Liver (tissue), 10 donors: ENCODE results near the gene HDAC3. TPM values are rescaled to one million over a fixed set of nuclear protein-coding genes. Genes with fewer than 3 reads are reported as not detected.

ENCODE experiments used
- DNase-seq: peaks from one replicate; pipeline ENCODE4 v3.0.0-alpha.2; 2017; ENCODE audit warnings: low spot score
- H3K27ac ChIP-seq, 2 donors: one replicate each; pipeline ENCODE4 v1.7.0; 2013; ENCODE audit warnings: inconsistent platforms in 2 of 2, low read length in 2 of 2, control low read depth in 1 of 2, low read depth in 1 of 2, mild to moderate bottlenecking in 1 of 2
- H3K27me3 ChIP-seq, 4 donors: one replicate each; pipeline versions ENCODE4 v1.6.1 to v1.7.0; 2013; ENCODE audit warnings: low read length in 3 of 4, inconsistent platforms in 1 of 4, mild to moderate bottlenecking in 1 of 4, moderate library complexity in 1 of 4; ENCODE audit not compliant: control insufficient read depth in 4 of 4, insufficient read depth in 4 of 4
- H3K36me3 ChIP-seq, 4 donors: one replicate each; pipeline versions ENCODE4 v1.6.1 to v1.7.0; 2013; ENCODE audit warnings: low read length in 3 of 4, mild to moderate bottlenecking in 3 of 4, low read depth in 1 of 4, moderate library complexity in 1 of 4; ENCODE audit not compliant: control insufficient read depth in 4 of 4, insufficient read depth in 3 of 4
- H3K4me1 ChIP-seq, 4 donors: one replicate each; pipeline versions ENCODE4 v1.6.1 to v1.7.0; 2013; ENCODE audit warnings: low read length in 3 of 4, mild to moderate bottlenecking in 3 of 4, moderate library complexity in 1 of 4; ENCODE audit not compliant: control insufficient read depth in 4 of 4, insufficient read depth in 4 of 4
- H3K4me3 ChIP-seq, 3 donors: one replicate each; pipeline versions ENCODE4 v1.6.1 to v1.7.0; 2013; ENCODE audit warnings: low read length in 3 of 3, control low read depth in 1 of 3, low read depth in 1 of 3, mild to moderate bottlenecking in 1 of 3
- H3K9ac ChIP-seq, 2 donors: one replicate each; pipeline ENCODE4 v1.7.0; 2013; ENCODE audit warnings: low read length in 2 of 2, mild to moderate bottlenecking in 2 of 2, moderate library complexity in 2 of 2, control low read depth in 1 of 2, low read depth in 1 of 2
- H3K9me3 ChIP-seq, 4 donors: one replicate each; pipeline versions ENCODE4 v1.6.1 to v1.7.0; 2013; ENCODE audit warnings: low read length in 3 of 4; ENCODE audit not compliant: control insufficient read depth in 4 of 4
- EGR1 ChIP-seq, 2 donors: IDR thresholded peaks; 2 replicates each; pipeline ENCODE4 v1.6.1; 2016 to 2018; ENCODE audit warnings: antibody characterized with exemption in 2 of 2, low read depth in 2 of 2
- FOXA1 ChIP-seq: IDR thresholded peaks from 2 replicates; pipeline ENCODE4 v1.6.1; 2016; ENCODE audit warnings: antibody characterized with exemption
- FOXA2 ChIP-seq: IDR thresholded peaks from 2 replicates; pipeline ENCODE4 v1.6.1; 2016; ENCODE audit warnings: antibody characterized with exemption
- GABPA ChIP-seq, 2 donors: IDR thresholded peaks in 1 of 2; conservative IDR thresholded peaks in 1 of 2; 2 replicates each; pipeline ENCODE4 v1.6.1; 2016; ENCODE audit warnings: antibody characterized with exemption in 2 of 2, mild to moderate bottlenecking in 1 of 2, moderate library complexity in 1 of 2
- HNF4A ChIP-seq, 2 donors: conservative IDR thresholded peaks; 2 replicates each; pipeline ENCODE4 v1.6.1; 2016; ENCODE audit warnings: antibody characterized with exemption in 2 of 2, mild to moderate bottlenecking in 2 of 2
- HNF4G ChIP-seq: IDR thresholded peaks from 2 replicates; pipeline ENCODE4 v1.6.1; 2016; ENCODE audit warnings: antibody characterized with exemption
- JUND ChIP-seq, 2 donors: IDR thresholded peaks; 2 replicates each; pipeline ENCODE4 v1.6.1; 2016; ENCODE audit warnings: antibody characterized with exemption in 2 of 2
- NR2F2 ChIP-seq: IDR thresholded peaks from 2 replicates; pipeline ENCODE4 v1.6.1; 2016; ENCODE audit warnings: antibody characterized with exemption
- RAD21 ChIP-seq, 2 donors: IDR thresholded peaks; 2 replicates each; pipeline ENCODE4 v1.6.1; 2016; ENCODE audit warnings: antibody characterized with exemption in 2 of 2, mild to moderate bottlenecking in 2 of 2
- RXRA ChIP-seq, 2 donors: IDR thresholded peaks; 2 replicates each; pipeline ENCODE4 v1.6.1; 2017 to 2018; ENCODE audit warnings: antibody characterized with exemption in 2 of 2, mild to moderate bottlenecking in 1 of 2
- SP1 ChIP-seq: IDR thresholded peaks from 2 replicates; pipeline ENCODE4 v1.6.1; 2018; ENCODE audit warnings: antibody characterized with exemption, mild to moderate bottlenecking
- TAF1 ChIP-seq: conservative IDR thresholded peaks from 2 replicates; pipeline ENCODE4 v1.6.1; 2016; ENCODE audit warnings: antibody characterized with exemption, mild to moderate bottlenecking
- YY1 ChIP-seq: IDR thresholded peaks from 2 replicates; pipeline ENCODE4 v1.6.1; 2016; ENCODE audit warnings: antibody characterized with exemption, mild to moderate bottlenecking
- WGBS: extraction: QIAGEN DNeasy Blood & Tissue Kit; methylation state at CpG from one replicate; pipeline ENCODE4 v1.1.7; 2013; 5-methylcytosine and 5-hydroxymethylcytosine counted together
- polyA plus RNA-seq, 2 donors: library from polyadenylated mRNA; stranded (reverse) in 1 of 2; unstranded in 1 of 2; fragments of 200-250 nt in 1 of 2; fragments of >200 nt in 1 of 2; fragmentation: Nextera tagmentation in 1 of 2; extraction: Ambion mirVana in 1 of 2; gene quantifications; one replicate each; pipeline versions ENCODE4 v1.2.1 to v1.2.3, GENCODE V29; 2013 to 2015
- small RNA-seq: library from RNA; depleted of rRNA; stranded (forward); fragments of <200 nt; gene quantifications from one replicate; pipeline ENCODE3, GENCODE V24; 2014
- total RNA-seq, 2 donors: library from RNA; depleted of rRNA; stranded (reverse); fragments of >200 nt; gene quantifications; one replicate each; pipeline ENCODE4 v1.2.3, GENCODE V29; 2014
- TF ChIP-seq, protein P1 (sequence below): IDR thresholded peaks from 2 replicates; pipeline ENCODE4 v1.6.1; 2016; ENCODE audit warnings: antibody characterized with exemption
- TF ChIP-seq, protein P2 (sequence below): fragments of 150-350 bp; IDR thresholded peaks from 2 replicates; pipeline ENCODE4 v1.5.1; 2017; ENCODE audit warnings: improper control_type of control experiment, low read depth, low read length; ENCODE audit not compliant: missing input control
- TF ChIP-seq, protein P3 (sequence below): IDR thresholded peaks from 2 replicates; pipeline ENCODE4 v1.6.1; 2016; ENCODE audit warnings: antibody characterized with exemption, mild to moderate bottlenecking
- TF ChIP-seq, protein P4 (sequence below): IDR thresholded peaks from 2 replicates; pipeline ENCODE4 v1.6.1; 2016; ENCODE audit warnings: antibody characterized with exemption
- TF ChIP-seq, protein P5 (sequence below): IDR thresholded peaks from 2 replicates; pipeline ENCODE4 v1.6.1; 2016; ENCODE audit warnings: antibody characterized with exemption
- donor health status: healthy.
- donor health status: healthy.
- donor health status: healthy.
- donor health status: healthy.
- donor health status: healthy.

HDAC3 gene
- total and polyA plus RNA-seq, 4 donors, result 20.1 to 45.3 (median 35.1) TPM

DNA sequence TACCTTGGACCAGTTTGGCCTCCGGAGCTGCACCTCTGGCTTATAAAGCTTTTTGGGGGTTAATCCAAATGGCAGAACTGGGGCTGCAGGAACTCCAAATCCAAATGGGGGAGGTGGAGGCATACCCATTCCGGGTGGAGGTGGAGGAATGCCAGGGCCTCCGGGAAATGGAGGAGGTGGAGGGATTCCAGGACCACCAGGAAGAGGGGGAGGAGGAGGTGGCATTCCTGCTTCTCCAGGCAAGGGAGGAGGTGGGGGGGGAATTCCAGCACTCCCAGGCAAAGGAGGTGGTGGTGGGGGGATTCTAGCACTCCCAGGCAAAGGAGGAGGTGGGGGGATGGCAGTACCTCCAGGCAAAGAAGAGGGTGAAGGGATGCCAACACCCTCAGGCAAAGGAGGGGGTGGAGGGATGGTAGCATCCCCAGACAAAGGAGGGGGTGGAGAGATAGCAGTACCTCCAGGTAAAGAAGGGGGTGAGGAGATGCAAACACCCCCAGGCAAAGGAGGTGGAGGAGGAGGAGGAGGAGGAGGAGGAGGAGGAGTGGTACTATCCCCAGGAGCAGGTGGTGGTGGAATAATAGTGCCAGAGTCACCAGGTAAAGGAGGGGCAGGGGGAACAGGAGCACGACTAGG is 63.0 kb downstream of the HDAC3 start:
- no peak overlapping the region for H3K9ac ChIP-seq
- no peak for DNase-seq
- H3K27me3 ChIP-seq, result no peaks in the 10 kb centered on the region
- H3K36me3 ChIP-seq, result peaks cover 14 to 79% (median 75%) of the 10 kb centered on the region in 4 donors
- H3K4me3 ChIP-seq, result no peak overlapping the region
- 93% methylated on average over 4 of the region's 4 CpGs for WGBS
- H3K4me1 ChIP-seq, result no peaks in the 10 kb centered on the region
- H3K27ac ChIP-seq, result no peak overlapping the region
- no peak for TF ChIP-seq SP1
- TF ChIP-seq, protein P1, sequence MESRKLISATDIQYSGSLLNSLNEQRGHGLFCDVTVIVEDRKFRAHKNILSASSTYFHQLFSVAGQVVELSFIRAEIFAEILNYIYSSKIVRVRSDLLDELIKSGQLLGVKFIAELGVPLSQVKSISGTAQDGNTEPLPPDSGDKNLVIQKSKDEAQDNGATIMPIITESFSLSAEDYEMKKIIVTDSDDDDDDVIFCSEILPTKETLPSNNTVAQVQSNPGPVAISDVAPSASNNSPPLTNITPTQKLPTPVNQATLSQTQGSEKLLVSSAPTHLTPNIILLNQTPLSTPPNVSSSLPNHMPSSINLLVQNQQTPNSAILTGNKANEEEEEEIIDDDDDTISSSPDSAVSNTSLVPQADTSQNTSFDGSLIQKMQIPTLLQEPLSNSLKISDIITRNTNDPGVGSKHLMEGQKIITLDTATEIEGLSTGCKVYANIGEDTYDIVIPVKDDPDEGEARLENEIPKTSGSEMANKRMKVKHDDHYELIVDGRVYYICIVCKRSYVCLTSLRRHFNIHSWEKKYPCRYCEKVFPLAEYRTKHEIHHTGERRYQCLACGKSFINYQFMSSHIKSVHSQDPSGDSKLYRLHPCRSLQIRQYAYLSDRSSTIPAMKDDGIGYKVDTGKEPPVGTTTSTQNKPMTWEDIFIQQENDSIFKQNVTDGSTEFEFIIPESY, result no peak
- TF ChIP-seq, protein P2, sequence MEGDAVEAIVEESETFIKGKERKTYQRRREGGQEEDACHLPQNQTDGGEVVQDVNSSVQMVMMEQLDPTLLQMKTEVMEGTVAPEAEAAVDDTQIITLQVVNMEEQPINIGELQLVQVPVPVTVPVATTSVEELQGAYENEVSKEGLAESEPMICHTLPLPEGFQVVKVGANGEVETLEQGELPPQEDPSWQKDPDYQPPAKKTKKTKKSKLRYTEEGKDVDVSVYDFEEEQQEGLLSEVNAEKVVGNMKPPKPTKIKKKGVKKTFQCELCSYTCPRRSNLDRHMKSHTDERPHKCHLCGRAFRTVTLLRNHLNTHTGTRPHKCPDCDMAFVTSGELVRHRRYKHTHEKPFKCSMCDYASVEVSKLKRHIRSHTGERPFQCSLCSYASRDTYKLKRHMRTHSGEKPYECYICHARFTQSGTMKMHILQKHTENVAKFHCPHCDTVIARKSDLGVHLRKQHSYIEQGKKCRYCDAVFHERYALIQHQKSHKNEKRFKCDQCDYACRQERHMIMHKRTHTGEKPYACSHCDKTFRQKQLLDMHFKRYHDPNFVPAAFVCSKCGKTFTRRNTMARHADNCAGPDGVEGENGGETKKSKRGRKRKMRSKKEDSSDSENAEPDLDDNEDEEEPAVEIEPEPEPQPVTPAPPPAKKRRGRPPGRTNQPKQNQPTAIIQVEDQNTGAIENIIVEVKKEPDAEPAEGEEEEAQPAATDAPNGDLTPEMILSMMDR, result no peak
- TF ChIP-seq, protein P3, sequence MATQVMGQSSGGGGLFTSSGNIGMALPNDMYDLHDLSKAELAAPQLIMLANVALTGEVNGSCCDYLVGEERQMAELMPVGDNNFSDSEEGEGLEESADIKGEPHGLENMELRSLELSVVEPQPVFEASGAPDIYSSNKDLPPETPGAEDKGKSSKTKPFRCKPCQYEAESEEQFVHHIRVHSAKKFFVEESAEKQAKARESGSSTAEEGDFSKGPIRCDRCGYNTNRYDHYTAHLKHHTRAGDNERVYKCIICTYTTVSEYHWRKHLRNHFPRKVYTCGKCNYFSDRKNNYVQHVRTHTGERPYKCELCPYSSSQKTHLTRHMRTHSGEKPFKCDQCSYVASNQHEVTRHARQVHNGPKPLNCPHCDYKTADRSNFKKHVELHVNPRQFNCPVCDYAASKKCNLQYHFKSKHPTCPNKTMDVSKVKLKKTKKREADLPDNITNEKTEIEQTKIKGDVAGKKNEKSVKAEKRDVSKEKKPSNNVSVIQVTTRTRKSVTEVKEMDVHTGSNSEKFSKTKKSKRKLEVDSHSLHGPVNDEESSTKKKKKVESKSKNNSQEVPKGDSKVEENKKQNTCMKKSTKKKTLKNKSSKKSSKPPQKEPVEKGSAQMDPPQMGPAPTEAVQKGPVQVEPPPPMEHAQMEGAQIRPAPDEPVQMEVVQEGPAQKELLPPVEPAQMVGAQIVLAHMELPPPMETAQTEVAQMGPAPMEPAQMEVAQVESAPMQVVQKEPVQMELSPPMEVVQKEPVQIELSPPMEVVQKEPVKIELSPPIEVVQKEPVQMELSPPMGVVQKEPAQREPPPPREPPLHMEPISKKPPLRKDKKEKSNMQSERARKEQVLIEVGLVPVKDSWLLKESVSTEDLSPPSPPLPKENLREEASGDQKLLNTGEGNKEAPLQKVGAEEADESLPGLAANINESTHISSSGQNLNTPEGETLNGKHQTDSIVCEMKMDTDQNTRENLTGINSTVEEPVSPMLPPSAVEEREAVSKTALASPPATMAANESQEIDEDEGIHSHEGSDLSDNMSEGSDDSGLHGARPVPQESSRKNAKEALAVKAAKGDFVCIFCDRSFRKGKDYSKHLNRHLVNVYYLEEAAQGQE, result no peak
- no peak for TF ChIP-seq TAF1
- TF ChIP-seq NR2F2, result no peak
- no peak for TF ChIP-seq HNF4G
- TF ChIP-seq YY1, result no peak
- TF ChIP-seq FOXA2, result no peak
- TF ChIP-seq RAD21 (IDR thresholded peaks at IDR 0.05), result no peak
- TF ChIP-seq, protein P4, sequence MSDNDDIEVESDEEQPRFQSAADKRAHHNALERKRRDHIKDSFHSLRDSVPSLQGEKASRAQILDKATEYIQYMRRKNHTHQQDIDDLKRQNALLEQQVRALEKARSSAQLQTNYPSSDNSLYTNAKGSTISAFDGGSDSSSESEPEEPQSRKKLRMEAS, result no peak
- no peak for TF ChIP-seq JUND (IDR thresholded peaks at IDR 0.05)
- no peak for TF ChIP-seq GABPA (IDR thresholded peaks at IDR 0.05 in 1 of 2, conservative IDR thresholded peaks at IDR 0.05 in 1 of 2)
- no peak for TF ChIP-seq FOXA1
- no peak for TF ChIP-seq EGR1 (IDR thresholded peaks at IDR 0.05; ENCODE audit: low read depth in 2 of 2)
- no peak for TF ChIP-seq RXRA (IDR thresholded peaks at IDR 0.05)
- TF ChIP-seq, protein P5, sequence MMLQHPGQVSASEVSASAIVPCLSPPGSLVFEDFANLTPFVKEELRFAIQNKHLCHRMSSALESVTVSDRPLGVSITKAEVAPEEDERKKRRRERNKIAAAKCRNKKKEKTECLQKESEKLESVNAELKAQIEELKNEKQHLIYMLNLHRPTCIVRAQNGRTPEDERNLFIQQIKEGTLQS, result no peak
- no peak for TF ChIP-seq HNF4A (conservative IDR thresholded peaks at IDR 0.05)
- H3K9me3 ChIP-seq, result no peaks in the 10 kb centered on the region

Small RNAs within 50 kb of the gene (small RNA-seq; reads per million reads assigned to genes)
- not detected for gene RPS27AP10

Other genes with a start within 250 kb of the HDAC3 start
- 1 to 10 TPM; 1.7 to 2.8 TPM for gene PCDHGB4, start 249.2 kb downstream of the HDAC3 start, total RNA-seq
- gene PCDHGB4, start 249.2 kb downstream of the HDAC3 start, polyA plus RNA-seq, result 1 to 10 TPM in 1 of 2 donors, under 1 TPM in 1; 0.76 to 1.4 TPM
- gene PCDHGA8, start 244.2 kb downstream of the HDAC3 start, total RNA-seq, result under 1 TPM; 0.14 to 0.75 TPM
- gene PCDHGA8, start 244.2 kb downstream of the HDAC3 start, polyA plus RNA-seq, result under 1 TPM; 0.02 to 0.13 TPM
- gene PCDHGB5, start 238.9 kb downstream of the HDAC3 start, total RNA-seq, result 1 to 10 TPM; 2.5 to 3.8 TPM
- gene PCDHGB5, start 238.9 kb downstream of the HDAC3 start, polyA plus RNA-seq, result 1 to 10 TPM in 1 of 2 donors, under 1 TPM in 1; 0.76 to 2.0 TPM
- 1 to 10 TPM in 1 of 2 donors, under 1 TPM in 1; 0.51 to 2.8 TPM for gene PCDHGA9, start 234.1 kb downstream of the HDAC3 start, total RNA-seq
- gene PCDHGA9, start 234.1 kb downstream of the HDAC3 start, polyA plus RNA-seq, result under 1 TPM; 0.11 to 0.63 TPM
- 1 to 10 TPM; 1.4 to 2.8 TPM for gene PCDHGB6, start 228.8 kb downstream of the HDAC3 start, total RNA-seq
- 1 to 10 TPM in 1 of 2 donors, under 1 TPM in 1; 0.53 to 1.8 TPM for gene PCDHGB6, start 228.8 kb downstream of the HDAC3 start, polyA plus RNA-seq
- 1 to 10 TPM; 2.0 to 3.9 TPM for gene PCDHGA10, start 223.9 kb downstream of the HDAC3 start, total RNA-seq
- 1 to 10 TPM; 1.2 to 1.3 TPM for gene PCDHGA10, start 223.9 kb downstream of the HDAC3 start, polyA plus RNA-seq
- gene PCDHGB7, start 219.2 kb downstream of the HDAC3 start, total RNA-seq, result 1 to 10 TPM; 1.6 to 3.1 TPM
- under 1 TPM; 0.74 to 0.78 TPM for gene PCDHGB7, start 219.2 kb downstream of the HDAC3 start, polyA plus RNA-seq
- gene PCDHGA11, start 215.8 kb downstream of the HDAC3 start, total RNA-seq, result 1 to 10 TPM in 1 of 2 donors, under 1 TPM in 1; 0.75 to 2.5 TPM
- under 1 TPM; 0.22 to 0.25 TPM for gene PCDHGA11, start 215.8 kb downstream of the HDAC3 start, polyA plus RNA-seq
- 1 to 10 TPM in 1 of 2 donors, under 1 TPM in 1; 0.37 to 1.9 TPM for gene PCDHGA12, start 206.3 kb downstream of the HDAC3 start, total RNA-seq
- gene PCDHGA12, start 206.3 kb downstream of the HDAC3 start, polyA plus RNA-seq, result under 1 TPM; 0.39 to 0.74 TPM
- gene PCDHGC3, start 160.9 kb downstream of the HDAC3 start, total RNA-seq, result 1 to 10 TPM; 3.7 to 5.7 TPM
- gene PCDHGC3, start 160.9 kb downstream of the HDAC3 start, polyA plus RNA-seq, result 10 to 100 TPM in 1 of 2 donors, 1 to 10 TPM in 1; 6.8 to 11.0 TPM
- gene PCDHGC4, start 151.8 kb downstream of the HDAC3 start, total RNA-seq, result 1 to 10 TPM in 1 of 2 donors, under 1 TPM in 1; 0.33 to 1.4 TPM
- gene PCDHGC4, start 151.8 kb downstream of the HDAC3 start, polyA plus RNA-seq, result not detected
- gene PCDHGC5, start 147.8 kb downstream of the HDAC3 start, total RNA-seq, result 1 to 10 TPM in 1 of 2 donors, under 1 TPM in 1; 0.19 to 1.1 TPM
- gene PCDHGC5, start 147.8 kb downstream of the HDAC3 start, polyA plus RNA-seq, result under 1 TPM in 1 of 2 donors, not detected in 1; 0.02 TPM
- gene DIAPH1, start 17.8 kb downstream of the HDAC3 start, total RNA-seq, result 10 to 100 TPM; 51.5 to 73.9 TPM
- gene DIAPH1, start 17.8 kb downstream of the HDAC3 start, polyA plus RNA-seq, result 10 to 100 TPM; 67.8 to 74.7 TPM
- gene RELL2, start 148 bp upstream of the HDAC3 start, total RNA-seq, result 1 to 10 TPM in 1 of 2 donors, under 1 TPM in 1; 0.47 to 1.3 TPM
- gene RELL2, start 148 bp upstream of the HDAC3 start, polyA plus RNA-seq, result 1 to 10 TPM in 1 of 2 donors, under 1 TPM in 1; 0.61 to 1.2 TPM
- gene FCHSD1, start 14.6 kb upstream of the HDAC3 start, total RNA-seq, result 1 to 10 TPM; 2.4 to 6.4 TPM
- 1 to 10 TPM; 1.3 to 2.1 TPM for gene FCHSD1, start 14.6 kb upstream of the HDAC3 start, polyA plus RNA-seq
- 1 to 10 TPM; 1.9 to 4.7 TPM for gene ARAP3, start 45.4 kb upstream of the HDAC3 start, total RNA-seq
- gene ARAP3, start 45.4 kb upstream of the HDAC3 start, polyA plus RNA-seq, result 1 to 10 TPM; 1.6 to 2.3 TPM
- gene PCDH1, start 241.6 kb upstream of the HDAC3 start, total RNA-seq, result 10 to 100 TPM in 1 of 2 donors, 1 to 10 TPM in 1; 9.8 to 52.8 TPM
- 10 to 100 TPM in 1 of 2 donors, 1 to 10 TPM in 1; 9.3 to 20.1 TPM for gene PCDH1, start 241.6 kb upstream of the HDAC3 start, polyA plus RNA-seq